MG63 (cell line): ENCODE data around the gene CDKN2A. TPM values are rescaled to one million over a fixed set of nuclear protein-coding genes. Genes with fewer than 3 reads are reported as not detected.

Source experiments
- DNase-seq: peaks from one replicate; pipeline ENCODE4 v3.0.0-alpha.2; 2020
- H3K27me3 ChIP-seq: fragments of 250-450 bp; sonication (Bioruptor Pico); 2 replicates; pipeline ENCODE4 v1.5.1; 2020; ENCODE audit warnings: mild to moderate bottlenecking, moderate library complexity
- H3K36me3 ChIP-seq: fragments of 250-450 bp; sonication (Bioruptor Pico); 2 replicates; pipeline ENCODE4 v1.5.1; 2020; ENCODE audit warnings: mild to moderate bottlenecking, moderate library complexity
- H3K4me3 ChIP-seq: fragments of 250-450 bp; sonication (Bioruptor Pico); 2 replicates; pipeline ENCODE4 v1.5.1; 2020; ENCODE audit warnings: mild to moderate bottlenecking, moderate library complexity
- H3K9me3 ChIP-seq: fragments of 250-450 bp; sonication (Bioruptor Pico); 2 replicates; pipeline ENCODE4 v1.5.1; 2020; ENCODE audit warnings: mild to moderate bottlenecking, moderate library complexity
- total RNA-seq: library from RNA; depleted of rRNA; stranded (reverse); fragments of >200 nt; shearing (Covaris generic); gene quantifications from 2 replicates; pipeline ENCODE4 v1.2.3, GENCODE V29; 2014; ENCODE audit warnings: low replicate concordance

Gene CDKN2A
- total RNA-seq, 1 experiment from 2014 or later: not detected

DNA sequence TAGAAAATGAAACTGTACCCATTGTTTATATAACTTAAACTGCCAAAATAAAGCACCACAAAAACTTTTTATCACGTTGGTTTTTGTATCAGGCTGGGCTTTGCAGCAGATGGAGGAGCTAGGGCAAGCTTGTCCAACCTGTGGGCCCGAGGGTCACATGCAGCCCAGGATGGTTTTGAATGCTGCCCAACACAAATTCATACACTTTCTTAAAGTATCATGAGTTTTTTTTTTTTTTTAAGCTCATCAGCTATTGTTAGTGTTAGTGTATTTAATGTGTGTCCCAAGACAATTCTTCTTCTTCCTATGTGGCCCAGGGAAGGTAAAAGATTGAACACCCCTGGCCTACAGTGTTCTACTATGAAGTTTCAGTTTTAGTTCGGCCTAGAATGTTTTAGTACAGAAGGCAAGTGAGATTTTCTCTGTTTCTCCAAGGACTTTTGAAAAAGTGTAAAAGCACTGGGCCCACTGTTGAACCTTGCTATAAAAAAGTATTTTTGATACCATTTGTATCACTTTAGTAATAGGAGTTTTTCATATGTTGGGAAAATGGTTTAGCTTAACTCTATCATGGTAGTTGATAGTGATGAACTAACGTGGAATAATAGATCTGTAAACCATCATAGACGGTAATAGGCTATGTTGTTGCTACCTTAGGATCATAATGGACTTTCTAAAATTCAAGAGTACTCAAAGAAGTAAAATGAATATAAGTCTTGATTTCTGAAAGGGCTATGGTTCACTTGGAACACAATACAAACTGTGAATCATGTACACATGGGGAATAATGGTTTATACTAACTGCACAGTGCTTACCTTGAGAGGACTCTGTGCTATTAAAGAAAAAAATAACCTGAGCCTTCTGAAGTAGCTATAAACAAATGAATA is 2.9 kb downstream of the CDKN2A start:
- no peaks in the 10 kb centered on the region for H3K36me3 ChIP-seq
- no peaks in the 10 kb centered on the region for H3K9me3 ChIP-seq
- DNase-seq: no peak
- H3K27me3 ChIP-seq: no peaks in the 10 kb centered on the region
- no peak overlapping the region for H3K4me3 ChIP-seq

- Histone ChIP-seq H3K9me3 (no peaks in the 10 kb centered on the region), H3K36me3 (no peaks in the 10 kb centered on the region), H3K27me3 (no peaks in the 10 kb centered on the region), H3K4me3 (no peak overlapping the region)
- DNase-seq: no peak
These were observed 4.6 kb downstream of the CDKN2A start for GRCh38 chr9:21989440-21990189.

DNA sequence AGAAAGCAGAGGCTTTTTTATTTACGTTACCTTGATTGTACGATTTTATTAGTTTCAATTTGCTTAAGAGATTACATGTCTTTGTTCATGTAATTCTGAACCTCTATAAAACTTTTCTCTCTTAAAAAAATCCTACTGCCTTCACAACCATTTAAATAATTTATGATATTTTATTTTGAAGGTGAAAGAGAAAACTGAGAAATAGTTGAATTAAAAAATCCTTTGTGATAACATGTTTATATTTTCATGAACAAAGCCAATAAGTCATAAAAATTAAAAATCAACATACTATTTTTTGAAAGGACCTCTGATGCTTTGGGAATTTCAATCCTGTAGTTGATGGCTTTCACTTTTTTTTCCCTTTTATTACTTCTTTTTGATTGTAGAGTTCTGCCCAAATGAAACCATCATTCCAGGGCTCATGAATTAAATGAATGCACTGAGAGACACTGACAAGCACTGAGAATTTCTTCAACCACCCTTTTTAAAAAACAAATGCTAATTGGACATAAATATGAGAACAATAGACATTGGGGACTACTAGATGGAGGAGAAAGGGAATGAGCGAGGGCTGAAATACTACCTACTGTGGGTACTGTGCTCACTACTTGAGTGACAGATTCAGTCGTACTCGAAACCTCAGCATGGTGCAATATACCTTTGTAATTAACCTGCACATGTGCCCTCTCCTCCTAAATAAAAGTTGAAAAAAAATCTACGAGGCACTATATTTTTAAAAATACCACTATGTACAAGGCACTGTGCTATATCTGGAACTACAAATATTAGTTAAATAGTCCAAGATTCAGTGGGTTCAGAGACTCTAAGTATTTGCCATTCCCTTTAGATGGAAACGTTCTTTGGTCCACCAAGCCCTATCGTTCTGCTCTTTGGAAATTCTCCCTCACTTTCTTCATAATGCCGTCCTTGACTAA is 5.9 kb downstream of the CDKN2A start:
- H3K27me3 ChIP-seq: no peaks in the 10 kb centered on the region
- DNase-seq: no peak
- H3K4me3 ChIP-seq: no peak overlapping the region
- H3K36me3 ChIP-seq: no peaks in the 10 kb centered on the region
- no peaks in the 10 kb centered on the region for H3K9me3 ChIP-seq

DNA sequence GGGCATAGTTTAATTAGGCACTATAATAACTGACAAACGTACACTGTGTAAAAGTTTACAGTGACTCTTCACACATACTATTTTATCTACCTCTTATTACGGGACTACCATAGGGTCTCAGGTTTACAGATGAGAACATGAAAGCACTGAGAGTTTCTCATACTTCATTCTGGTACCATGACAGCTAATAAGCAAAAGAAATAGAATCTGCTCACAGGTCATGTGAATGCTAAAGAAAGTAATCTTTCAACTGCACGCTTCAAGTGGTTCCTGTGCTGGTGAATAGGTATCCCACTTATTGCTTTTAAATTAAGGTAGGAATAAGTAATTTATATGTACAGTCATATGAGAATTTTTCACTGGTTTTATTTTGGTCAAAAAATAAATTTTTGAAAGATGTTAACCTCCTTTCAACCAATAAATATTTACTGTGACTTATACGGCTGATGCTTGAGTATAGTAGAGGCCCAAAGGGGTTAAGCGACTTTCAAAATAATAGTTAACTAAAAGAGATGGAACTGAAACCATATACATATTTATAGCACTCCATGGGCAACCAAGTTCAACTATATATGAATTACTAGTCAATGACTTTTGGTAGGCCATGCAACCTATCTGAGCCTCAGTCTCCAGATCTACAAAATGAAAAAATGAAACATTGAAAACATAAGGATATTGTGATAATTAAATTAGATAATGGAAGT is 8.1 kb downstream of the CDKN2A start:
- Histone ChIP-seq H3K36me3 (no peaks in the 10 kb centered on the region), H3K4me3 (no peak overlapping the region), H3K9me3 (no peaks in the 10 kb centered on the region), H3K27me3 (no peaks in the 10 kb centered on the region)
- no peak for DNase-seq

- DNase-seq: no peak
- Histone ChIP-seq H3K9me3 (no peaks in the 10 kb centered on the region), H3K27me3 (no peaks in the 10 kb centered on the region), H3K36me3 (no peaks in the 10 kb centered on the region), H3K4me3 (no peak overlapping the region)
These were observed 10.1 kb downstream of the CDKN2A start for GRCh38 chr9:21984101-21984500.

GRCh38 chr9:21983561-21983935 is 10.6 kb downstream of the CDKN2A start:
- Histone ChIP-seq H3K27me3 (no peaks in the 10 kb centered on the region), H3K36me3 (no peaks in the 10 kb centered on the region), H3K9me3 (no peaks in the 10 kb centered on the region), H3K4me3 (no peak overlapping the region)
- DNase-seq: no peak

DNA sequence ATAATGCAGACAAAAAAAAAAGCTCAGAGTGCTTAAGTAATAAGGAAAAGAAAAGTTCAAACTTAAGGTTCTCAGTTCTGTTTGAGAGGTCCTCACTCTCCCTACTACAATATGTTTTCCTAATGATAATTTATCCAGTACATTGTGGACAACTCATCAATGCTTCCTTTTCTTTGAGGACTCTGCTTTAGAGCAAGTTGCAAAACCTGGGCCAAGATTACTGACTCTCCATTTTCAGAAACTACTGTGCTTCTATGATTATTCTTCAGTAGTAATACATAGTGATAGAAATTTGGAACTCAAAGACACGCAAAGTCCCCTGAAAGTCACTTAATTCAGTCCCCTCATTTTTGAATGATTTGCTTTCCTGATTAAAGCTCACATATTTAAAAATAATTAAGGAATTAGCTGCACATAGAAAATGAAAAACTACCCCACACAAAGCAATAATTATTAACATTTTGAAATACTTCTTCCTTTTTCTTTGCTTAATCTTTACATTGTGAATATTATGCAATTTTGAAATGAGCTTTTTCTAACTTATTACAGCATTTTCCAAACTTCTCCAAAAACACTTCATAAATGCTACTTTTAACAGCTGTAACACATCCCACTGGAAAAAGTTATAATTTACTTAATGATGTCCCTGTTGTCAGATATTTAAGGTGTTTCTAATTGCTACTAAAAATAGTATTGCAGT is 11.2 kb downstream of the CDKN2A start:
- Histone ChIP-seq H3K36me3 (no peaks in the 10 kb centered on the region), H3K4me3 (no peak overlapping the region), H3K27me3 (no peaks in the 10 kb centered on the region), H3K9me3 (no peaks in the 10 kb centered on the region)
- no peak for DNase-seq

GRCh38 chr9:21982391-21982790 is 11.8 kb downstream of the CDKN2A start:
- H3K36me3 ChIP-seq: no peaks in the 10 kb centered on the region
- no peak for DNase-seq
- H3K9me3 ChIP-seq: no peaks in the 10 kb centered on the region
- no peak overlapping the region for H3K4me3 ChIP-seq
- H3K27me3 ChIP-seq: no peaks in the 10 kb centered on the region

- no peaks in the 10 kb centered on the region for H3K27me3 ChIP-seq
- H3K9me3 ChIP-seq: no peaks in the 10 kb centered on the region
- H3K4me3 ChIP-seq: no peak overlapping the region
- H3K36me3 ChIP-seq: no peaks in the 10 kb centered on the region
- no peak for DNase-seq
These were observed 17.8 kb downstream of the CDKN2A start for GRCh38 chr9:21976334-21976875.

DNA sequence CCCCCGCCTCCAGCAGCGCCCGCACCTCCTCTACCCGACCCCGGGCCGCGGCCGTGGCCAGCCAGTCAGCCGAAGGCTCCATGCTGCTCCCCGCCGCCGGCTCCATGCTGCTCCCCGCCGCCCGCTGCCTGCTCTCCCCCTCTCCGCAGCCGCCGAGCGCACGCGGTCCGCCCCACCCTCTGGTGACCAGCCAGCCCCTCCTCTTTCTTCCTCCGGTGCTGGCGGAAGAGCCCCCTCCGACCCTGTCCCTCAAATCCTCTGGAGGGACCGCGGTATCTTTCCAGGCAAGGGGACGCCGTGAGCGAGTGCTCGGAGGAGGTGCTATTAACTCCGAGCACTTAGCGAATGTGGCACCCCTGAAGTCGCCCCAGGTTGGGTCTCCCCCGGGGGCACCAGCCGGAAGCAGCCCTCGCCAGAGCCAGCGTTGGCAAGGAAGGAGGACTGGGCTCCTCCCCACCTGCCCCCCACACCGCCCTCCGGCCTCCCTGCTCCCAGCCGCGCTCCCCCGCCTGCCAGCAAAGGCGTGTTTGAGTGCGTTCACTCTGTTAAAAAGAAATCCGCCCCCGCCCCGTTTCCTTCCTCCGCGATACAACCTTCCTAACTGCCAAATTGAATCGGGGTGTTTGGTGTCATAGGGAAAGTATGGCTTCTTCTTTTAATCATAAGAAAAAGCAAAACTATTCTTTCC is 19.3 kb downstream of the CDKN2A start:
- Histone ChIP-seq H3K9me3 (no peaks in the 10 kb centered on the region), H3K4me3 (no peak overlapping the region), H3K27me3 (no peaks in the 10 kb centered on the region), H3K36me3 (no peaks in the 10 kb centered on the region)
- no peak for DNase-seq

DNA sequence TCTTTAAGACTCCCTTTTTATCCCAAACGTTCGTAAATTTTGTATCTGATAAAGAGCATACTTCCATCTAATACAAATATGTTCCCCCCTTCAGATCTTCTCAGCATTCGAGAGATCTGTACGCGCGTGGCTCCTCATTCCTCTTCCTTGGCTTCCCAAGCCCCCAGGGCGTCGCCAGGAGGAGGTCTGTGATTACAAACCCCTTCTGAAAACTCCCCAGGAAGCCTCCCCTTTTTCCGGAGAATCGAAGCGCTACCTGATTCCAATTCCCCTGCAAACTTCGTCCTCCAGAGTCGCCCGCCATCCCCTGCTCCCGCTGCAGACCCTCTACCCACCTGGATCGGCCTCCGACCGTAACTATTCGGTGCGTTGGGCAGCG is 19.9 kb downstream of the CDKN2A start:
- DNase-seq: no peak
- H3K4me3 ChIP-seq: no peak overlapping the region
- no peaks in the 10 kb centered on the region for H3K9me3 ChIP-seq
- H3K36me3 ChIP-seq: no peaks in the 10 kb centered on the region
- no peaks in the 10 kb centered on the region for H3K27me3 ChIP-seq

GRCh38 chr9:21972361-21972760 is 21.8 kb downstream of the CDKN2A start:
- no peaks in the 10 kb centered on the region for H3K36me3 ChIP-seq
- no peaks in the 10 kb centered on the region for H3K9me3 ChIP-seq
- no peaks in the 10 kb centered on the region for H3K27me3 ChIP-seq

DNA sequence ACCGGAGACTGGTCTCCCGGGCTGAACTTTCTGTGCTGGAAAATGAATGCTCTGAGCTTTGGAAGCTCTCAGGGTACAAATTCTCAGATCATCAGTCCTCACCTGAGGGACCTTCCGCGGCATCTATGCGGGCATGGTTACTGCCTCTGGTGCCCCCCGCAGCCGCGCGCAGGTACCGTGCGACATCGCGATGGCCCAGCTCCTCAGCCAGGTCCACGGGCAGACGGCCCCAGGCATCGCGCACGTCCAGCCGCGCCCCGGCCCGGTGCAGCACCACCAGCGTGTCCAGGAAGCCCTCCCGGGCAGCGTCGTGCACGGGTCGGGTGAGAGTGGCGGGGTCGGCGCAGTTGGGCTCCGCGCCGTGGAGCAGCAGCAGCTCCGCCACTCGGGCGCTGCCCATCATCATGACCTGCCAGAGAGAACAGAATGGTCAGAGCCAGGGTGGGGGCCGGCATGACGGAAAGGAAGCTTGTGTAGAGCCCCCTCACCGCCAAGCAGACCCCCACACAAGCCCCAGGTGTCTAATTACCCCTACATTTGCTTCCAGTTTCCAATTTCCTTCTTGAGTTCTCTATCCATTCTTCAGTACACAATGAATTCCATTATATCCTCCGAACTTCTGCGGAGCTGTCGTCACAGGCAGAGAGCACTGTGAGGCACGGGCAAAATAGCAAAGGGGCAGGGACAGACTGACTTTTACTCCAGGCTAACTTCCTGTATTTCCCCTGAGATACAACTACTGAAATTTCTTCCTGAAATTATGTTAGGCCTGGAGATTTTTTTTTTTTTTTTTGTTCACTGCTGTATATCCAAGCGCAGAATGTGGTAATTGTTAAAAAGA is 23.2 kb downstream of the CDKN2A start:
- Histone ChIP-seq H3K9me3 (no peaks in the 10 kb centered on the region), H3K27me3 (no peaks in the 10 kb centered on the region), H3K36me3 (no peaks in the 10 kb centered on the region), H3K4me3 (no peak overlapping the region)
- no peak for DNase-seq

More at GRCh38 chr9:21972361-21972760, 21.8 kb downstream of the CDKN2A start:
- DNase-seq: no peak
- H3K4me3 ChIP-seq: no peak overlapping the region
